NCI-H128 (cell line): ENCODE measurements around the gene UBL3.

Source experiments
- DNase-seq: peaks from one replicate; lab custom pipeline; 2025; ENCODE audit not compliant: unreplicated experiment; lab: John Stamatoyannopoulos, UW

Gene UBL3, protein sequence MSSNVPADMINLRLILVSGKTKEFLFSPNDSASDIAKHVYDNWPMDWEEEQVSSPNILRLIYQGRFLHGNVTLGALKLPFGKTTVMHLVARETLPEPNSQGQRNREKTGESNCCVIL

DNA sequence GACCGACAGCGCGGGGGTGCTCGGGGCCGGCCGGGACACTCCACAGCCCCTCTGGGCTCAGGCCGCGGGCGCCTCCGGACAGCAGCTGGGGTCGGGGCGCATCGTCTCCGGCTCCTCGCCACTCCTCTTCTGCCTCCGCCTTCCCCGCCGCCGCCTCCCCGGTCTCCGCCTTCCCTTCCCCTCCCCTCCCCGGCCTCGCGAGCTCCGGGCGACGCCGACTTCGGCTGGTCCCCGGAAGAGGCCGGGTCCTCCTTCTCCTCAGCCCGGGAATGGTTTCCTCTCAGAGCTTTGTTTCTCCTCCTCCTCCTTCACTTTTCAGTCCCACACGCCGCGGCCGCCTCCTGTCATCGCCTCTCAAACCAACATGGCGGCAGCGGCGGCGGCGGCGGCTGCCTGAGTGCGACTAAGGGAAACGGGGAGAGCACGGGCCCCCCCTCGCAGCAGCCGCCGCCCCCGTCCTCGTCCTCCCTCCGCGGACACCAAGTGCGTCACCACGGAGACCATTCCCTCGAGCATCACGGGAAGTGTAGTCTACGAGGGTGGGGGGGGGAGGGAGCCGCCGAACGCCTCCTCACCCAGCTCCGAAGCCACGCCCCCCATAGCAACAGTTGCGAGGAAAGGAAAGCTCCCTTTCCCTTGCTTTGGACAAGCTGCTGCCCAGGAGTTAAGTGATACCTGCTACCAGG lies at the start of gene UBL3:
UBL3 (minus strand) TSS at position 405 of the 686 bp plus-strand sequence. CDS start 1,079 bp downstream, outside the sequence.
- DNase-seq = peak; percentile 94

DNA sequence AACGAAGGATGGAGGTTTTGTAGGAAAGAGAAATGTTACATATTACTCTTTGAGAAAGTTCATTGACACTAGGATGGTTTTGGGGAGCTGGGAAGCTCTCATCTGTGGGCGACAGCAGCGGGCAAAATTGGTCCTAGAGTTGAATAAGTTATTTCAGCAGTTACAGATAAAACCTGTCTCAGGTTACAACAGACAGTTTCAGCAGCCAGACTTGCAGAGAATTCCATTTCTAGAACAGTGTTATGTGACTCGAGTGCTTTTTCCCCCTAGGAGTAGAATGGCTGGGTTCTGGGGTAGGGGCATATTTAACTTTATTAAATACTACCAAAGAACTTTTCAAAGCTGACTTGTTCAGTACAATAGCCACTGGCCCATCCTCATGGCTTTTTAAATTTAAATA lies 46.7 kb upstream of the UBL3 start:
- no peak for DNase-seq

DNA sequence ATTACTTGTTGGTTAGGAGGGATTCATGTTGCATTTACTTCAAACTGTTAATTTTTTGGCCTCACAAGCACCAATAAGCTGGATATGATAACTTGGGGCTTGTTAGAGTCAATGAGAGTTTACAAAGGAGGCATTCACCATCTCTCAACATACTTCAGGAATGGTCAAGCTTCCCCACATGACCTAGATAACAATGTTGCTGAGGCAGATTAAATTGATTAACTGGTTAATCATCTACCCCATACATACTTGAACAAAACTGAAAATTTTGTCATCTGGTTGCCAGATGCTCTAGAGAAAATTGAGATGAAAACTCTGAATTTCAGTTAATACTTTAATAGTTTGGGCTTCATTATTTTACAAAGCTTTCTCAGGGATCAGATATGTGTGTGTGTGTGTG lies 43.0 kb upstream of the UBL3 start:
- DNase-seq = no peak

- DNase-seq = no peak
Observed at GRCh38 chr13:29892151-29892550, 41.7 kb upstream of the UBL3 start.

DNA sequence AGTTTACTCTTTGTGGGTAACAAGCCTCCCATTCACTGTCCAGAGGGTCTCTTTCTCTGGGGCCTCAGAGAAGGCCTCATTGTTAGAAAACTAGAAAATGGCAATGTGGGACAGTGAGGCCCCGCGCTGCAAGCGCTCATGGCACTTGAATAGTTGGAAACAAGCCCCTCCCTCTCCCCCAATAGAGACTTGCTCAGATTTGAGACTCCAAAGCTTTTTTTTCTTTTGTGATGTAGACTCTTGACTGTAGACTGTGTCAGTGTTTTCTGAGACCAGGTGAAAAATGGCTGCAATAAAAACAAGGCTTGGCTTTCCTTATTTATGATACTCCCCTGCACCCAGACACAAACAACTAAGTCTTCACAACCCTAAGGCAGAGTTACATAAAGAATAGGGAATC lies 38.7 kb upstream of the UBL3 start:
- no peak for DNase-seq

DNA sequence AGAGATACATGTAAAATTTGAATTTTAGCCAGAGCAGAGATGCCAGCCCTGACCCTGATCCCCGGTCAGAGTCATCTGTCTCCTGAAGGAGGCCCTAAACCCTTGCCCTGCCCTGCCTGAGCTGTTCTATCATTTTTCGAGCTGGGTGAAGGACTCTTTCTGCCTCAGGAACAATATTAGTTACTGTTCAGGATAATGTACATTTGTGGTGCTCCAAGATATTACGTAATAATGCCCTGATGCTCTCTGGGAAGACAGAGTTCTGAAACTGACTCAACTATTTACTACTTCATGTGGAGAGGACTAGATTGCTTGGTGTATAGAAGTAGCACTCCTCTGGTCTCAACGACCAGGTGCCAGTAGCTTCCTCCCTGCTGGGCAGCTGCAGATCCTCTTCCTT lies 37.9 kb upstream of the UBL3 start:
- no peak for DNase-seq

DNA sequence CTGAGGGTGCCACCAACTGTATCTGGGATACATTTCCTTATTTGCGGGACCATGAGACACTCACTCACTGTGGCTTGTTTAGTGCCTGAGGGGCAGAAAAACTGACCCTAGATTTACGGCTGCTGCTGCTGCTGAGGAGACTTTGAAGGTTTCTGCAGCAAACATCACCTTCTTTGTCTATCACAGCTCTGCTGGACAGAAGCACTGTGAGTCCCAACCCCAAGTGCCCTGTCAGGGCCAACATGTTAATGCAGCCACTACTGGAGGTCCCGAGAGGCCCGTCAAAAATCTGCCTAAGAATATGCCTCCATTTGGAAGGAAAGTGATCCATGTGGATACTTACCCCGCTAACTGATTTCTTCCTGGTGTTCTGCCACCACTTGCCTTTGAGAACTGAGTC lies 37.3 kb upstream of the UBL3 start:
- no peak for DNase-seq

DNA sequence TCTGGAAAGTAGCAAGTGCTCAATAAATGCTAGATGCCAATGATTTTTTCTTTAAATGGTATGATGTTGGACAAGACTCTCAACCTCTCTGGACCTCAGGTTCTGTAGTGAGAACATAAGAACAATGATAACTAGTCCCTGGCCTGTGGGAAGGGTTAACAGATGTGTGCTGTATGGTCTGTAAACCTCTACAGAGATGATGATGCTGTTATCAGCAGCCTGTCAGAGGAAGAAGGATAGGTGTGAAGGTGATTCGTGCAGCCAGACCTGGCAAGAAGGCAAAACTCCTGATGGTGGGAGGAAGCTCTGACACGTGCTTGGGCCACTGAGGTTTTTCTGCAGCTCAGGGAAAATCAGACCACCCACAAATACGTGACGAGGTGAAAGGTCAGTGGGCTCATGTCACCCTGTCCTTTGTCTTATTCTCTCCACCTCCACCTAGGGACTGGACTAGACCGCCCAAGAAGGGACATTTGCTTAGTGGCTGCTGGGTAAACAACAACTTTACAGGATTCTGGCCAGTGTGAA lies 36.7 kb upstream of the UBL3 start:
- no peak for DNase-seq

DNA sequence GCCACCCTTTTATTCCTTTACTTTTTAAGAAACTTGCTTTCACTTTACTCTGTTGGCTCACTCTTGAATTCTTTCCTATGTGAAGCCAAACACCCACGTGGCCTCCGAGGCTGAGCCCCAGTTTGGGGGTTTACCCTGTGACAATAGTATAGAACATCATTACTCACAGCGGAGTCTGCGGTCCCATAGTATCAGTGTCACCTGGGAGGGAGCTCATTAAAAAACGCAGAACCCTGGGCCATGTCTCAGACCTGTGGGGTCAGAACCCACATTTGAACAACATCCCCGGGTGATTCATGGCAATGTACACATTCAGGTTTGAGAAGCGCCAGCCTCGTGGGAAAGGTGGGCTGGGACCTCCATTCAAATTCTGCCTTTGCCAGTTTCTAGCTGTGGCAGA lies 36.0 kb upstream of the UBL3 start:
- DNase-seq = no peak

DNA sequence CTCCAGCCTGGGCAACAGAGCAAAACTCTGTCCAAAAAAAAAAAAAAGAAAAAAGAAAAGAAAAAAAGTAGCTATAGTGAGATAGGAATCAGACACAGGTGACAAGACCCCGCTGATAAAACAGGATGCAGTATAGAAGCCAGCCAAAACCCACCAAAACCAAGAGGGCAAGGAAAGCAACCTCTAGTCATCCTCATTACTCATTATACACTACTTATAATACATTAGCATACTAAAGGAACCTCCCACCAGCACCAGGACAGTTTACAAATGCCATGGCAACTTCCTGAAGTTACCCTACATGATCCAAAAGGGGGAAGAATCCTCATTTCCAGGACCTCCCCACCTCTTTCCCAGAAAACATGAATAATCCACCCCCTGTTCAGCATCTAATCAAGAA lies 35.6 kb upstream of the UBL3 start:
- no peak for DNase-seq

DNA sequence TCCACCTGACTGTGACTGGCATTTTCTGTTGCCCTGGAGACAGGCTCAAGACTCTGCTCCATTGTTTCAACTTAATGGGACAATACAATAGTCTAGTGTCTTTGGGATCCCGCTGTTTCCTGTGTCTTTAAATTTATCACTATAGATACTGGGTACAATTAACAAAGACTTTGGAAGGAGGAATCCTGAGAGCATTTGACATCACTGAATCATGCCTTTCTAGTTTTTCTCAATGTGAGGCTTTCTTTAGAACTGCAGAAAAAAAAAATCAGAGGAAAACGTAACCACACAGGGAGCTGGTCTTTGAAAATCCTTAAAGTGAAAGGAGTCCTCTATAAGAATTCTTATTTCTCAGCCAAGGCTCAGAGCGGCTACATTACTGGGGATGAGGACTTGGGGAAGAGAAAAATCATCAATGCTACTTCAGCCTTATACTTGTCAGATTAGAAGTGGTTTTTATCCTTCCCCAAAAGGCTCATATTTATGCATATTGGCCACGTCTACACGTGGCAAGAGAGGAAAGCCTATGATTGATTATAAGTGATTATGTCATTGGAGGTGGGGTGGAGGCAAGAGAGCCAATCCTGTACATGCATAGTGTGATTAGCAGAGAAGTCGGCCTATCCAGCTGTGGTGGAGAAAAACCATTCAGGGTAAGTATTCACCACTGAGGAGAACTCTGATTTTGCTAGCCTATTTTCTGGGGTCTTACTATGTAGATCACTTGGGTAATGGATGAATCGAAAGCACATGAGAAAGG lies 34.4 kb upstream of the UBL3 start:
- DNase-seq = no peak

GRCh38 chr13:29883941-29884518 lies 33.6 kb upstream of the UBL3 start:
- DNase-seq = no peak

DNA sequence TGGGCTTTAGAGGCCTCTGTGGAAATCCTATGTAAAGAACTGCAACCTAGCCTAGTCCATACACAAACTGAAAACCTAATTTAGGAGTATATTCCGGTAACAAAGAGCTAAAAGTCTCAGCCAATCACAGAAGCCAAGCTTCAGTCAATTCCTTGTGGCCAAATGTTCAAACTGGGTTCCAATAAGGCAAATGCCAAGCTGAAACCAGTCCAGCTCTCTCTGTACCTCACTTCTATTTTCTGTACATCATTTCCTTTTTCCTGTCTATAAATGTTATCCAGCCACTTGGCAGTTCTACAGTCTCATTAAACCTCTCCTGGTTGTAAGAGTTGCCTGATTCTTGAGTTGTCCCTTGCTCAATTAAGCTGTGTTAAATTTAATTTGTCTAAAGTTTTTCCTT lies 31.7 kb upstream of the UBL3 start:
- no peak for DNase-seq

- DNase-seq = no peak
Observed at GRCh38 chr13:29878101-29878500, 27.7 kb upstream of the UBL3 start.

DNA sequence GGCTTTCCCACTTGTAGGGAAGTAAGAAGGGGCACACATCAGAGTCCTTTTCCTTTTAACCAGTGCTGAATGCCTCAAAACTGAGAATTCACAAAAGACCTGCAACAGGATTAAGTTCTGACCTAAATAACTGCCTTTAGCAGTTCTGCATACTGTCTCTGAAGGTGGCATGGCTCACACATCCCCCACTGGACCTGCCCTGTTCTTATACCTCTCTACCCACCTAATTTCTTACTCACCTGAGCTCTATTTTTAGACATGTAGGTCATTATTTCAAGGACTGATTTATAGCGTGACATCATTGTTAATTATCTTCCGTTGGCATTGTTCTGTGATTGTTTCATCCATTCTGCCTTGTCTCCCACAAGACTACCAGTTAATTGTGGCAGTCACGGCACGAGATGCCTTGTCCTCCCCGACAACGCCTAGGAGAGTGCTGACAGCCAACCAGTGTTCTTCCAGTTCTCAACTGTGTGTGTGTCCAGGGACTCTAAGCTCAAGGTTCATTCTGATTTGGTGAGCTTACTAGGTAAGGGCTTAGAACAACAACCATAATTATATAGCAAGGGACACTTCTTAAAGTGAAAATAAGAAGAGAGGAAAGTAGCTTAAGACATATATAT lies 27.1 kb upstream of the UBL3 start:
- no peak for DNase-seq

- DNase-seq = no peak
Observed at GRCh38 chr13:29875646-29876045, 25.2 kb upstream of the UBL3 start.

GRCh38 chr13:29868581-29868980 lies 18.2 kb upstream of the UBL3 start:
- no peak for DNase-seq

DNA sequence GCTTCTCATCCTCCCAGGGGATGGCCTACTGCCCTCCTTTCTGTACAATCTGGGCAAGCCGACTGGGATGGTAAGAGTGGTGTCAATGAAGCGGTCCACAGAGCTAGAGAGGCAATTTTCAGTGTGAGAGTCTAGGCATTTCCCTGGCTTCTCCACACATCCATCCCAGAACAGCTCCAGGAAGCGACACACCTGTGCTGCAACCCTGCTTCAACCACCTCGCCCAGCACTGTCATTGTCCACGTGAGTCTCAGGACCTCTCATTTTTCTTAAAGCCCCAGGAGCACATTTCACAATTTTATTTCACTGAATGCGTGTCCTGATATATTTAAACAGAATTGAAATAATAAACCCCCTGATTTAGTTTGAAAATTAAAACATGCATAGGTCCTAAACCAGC lies 15.5 kb upstream of the UBL3 start:
- DNase-seq = no peak

GRCh38 chr13:29861694-29862110 lies 11.3 kb upstream of the UBL3 start:
- no peak for DNase-seq

DNA sequence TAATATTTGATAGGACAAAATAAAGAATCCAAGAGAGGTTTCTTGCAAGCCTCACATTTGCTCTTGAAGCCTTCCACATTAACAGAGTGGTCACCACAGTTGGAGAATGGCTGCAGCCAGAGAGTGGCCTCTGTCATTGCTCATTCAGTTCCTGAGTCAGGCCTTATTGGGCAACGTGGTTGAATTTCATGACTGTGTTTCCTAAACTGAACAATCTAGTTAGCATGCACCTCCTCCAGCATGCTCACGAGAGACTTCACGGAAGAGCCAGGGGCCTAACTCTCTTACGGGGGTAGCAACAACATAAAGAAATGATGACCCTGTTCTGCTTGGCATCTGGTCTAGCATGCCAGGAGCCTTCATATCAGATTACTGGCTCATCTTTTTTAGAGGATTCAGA lies 9.6 kb upstream of the UBL3 start:
- DNase-seq = no peak

DNA sequence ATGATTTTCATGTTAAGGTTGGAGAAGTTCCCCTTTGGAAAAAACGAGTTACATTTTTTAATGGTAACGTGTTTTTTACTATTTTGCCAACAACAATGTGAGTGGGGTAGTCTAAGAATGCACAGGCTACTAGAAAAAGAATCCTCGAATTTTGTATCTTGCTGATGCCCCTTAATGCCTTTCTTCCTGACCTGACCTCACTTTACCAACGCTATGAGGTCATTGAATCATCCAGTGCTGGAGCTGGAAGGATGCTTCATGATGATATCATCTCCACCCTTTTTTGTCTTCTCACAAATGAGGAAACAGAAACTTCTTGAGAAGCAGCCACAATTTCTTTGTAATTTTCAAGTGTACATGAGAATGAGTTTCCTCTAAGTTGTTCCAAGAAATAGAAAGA lies 8.2 kb upstream of the UBL3 start:
- no peak for DNase-seq
